Stimulated activated CD8-positive, alpha-beta memory T cell treated with anti-CD3 and anti-CD28 coated beads, Interleukin-7, amount 100 ng/mL, for 48 hours (primary cell): ENCODE results near the gene MRPS22.
"Not testable (repeated sequence)": the region's sequence is repeated elsewhere in the genome, so short reads cannot be mapped to it uniquely, and the experiment has no call there.

Source experiments
- DNase-seq, 2 donors: peaks; one replicate each; pipeline ENCODE4 v3.0.0-alpha.2; 2020; ENCODE audit warnings: low read depth in 1 of 2; ENCODE audit errors: extremely low read depth in 1 of 2

MRPS22 gene

DNA sequence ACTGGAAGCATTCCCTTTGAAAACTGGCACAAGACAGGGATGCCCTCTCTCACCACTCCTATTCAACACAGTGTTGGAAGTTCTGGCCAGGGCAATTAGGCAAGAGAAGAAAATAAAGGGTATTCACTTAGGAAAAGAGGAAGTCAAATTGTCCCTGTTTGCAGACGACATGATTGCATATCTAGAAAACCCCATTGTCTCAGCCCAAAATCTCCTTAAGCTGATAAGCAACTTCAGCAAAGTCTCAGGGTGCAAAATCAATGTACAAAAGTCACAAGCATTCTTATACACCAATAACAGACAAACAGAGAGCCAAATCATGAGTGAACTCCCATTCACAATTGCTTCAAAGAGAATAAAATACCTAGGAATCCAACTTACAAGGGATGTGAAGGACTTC is 9.1 kb upstream of the MRPS22 start:
- DNase-seq, result not testable (repeated sequence)

DNA sequence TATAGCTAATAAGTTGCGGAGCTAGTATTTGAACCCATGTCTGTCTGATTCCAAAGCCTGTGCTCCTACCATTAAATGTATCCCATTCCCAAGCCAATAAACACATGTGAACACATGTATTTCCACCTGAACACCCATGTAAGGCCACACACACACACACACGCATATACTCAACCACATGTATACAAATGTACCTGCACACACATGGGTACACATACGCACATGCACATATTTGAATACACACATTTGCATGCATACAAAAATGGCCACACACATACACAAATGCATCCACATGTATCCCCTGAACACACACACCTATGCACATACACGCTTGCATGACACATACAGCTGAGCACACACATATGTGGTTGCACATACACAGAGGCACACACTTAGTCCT is 5.4 kb upstream of the MRPS22 start:
- no peak for DNase-seq

DNA sequence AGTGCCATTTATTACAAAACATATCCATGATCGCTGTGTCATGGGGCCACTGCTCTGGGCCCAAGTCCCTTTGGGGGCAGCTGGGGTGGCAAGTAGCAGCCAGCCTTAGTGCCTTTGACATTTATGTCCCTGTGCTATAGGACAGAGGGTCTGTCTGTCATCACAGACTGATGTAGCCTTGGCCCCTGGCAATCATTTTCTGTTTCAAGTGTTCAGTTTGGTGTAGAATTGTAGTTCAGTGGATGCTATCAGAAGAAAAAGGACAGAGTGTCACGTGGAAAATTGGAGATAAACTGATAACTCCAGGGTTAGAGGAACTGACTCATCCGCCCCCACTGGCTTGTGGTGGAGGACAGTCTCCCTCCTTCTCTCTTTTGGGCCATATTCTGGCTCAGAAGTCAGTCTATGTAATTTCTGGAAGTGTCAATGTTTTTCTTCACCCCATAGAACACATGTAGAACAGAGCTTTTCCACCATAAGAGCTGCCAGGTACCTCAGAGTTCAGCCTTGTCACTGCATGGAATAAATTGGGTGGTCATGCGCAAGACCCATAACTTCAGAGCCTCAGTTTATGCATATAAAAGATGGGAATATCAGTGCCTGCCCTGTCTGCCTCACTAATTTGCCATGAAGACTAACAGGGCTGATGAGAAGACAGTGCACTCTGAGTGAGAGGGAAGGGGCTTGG is 4.5 kb upstream of the MRPS22 start:
- peak in 1 of 2 donors; percentile 8 for DNase-seq

DNA sequence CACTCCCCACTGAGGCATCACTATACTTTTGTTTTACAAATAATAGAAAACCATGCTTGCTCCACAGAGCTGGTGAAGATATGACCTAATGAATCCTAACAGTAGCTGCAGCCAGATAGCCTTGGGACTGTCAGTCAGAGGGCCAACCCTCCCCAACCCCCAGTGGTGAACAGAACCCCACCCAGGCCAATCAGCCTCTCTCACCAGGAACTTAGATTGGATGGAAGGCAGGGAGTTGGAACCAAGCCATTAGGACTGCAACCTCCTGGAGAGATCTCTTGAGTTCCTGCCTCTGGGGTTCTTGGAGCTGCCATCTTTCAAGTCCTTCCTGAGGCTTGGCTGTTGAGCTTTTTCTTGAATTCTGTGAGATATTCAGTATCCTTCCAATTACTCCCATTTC is 3.0 kb upstream of the MRPS22 start:
- no peak for DNase-seq

DNA sequence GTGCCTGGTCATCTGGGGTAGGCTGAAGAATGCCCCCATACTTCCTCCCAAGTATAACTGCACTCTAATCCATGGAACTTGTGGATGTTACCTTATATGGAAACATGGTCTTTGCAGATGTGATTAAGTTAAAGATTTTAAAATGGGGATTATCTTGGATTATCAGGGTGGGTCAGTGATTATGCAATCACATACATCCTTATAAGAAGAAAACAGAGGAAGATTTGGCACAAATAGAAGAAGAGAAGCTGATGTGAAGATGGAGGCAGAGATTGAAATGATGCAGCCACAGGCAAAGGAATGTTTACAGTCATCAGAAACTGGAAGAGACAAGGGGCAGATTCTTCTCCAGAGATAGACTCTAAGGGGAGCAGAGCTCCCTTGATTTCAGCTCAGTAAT is 1.8 kb upstream of the MRPS22 start:
- DNase-seq, result no peak

DNA sequence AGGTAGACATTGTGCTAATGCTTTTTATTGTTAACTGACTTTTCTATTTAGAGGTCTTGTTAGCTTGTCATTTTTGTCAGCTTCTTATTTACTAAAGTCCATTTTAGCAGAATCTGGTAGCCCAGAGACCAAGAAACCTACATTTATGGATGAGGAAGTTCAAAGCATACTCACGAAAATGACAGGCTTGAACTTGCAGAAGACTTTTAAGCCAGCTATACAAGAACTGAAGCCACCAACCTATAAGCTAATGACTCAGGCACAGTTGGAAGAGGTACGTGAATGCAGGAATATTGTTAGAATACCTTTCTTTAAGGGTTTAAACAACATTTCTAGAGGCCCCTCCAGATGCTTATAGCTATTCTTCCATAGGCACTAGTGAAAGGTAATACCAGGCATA is 3.0 kb downstream of the MRPS22 start:
- no peak for DNase-seq

DNA sequence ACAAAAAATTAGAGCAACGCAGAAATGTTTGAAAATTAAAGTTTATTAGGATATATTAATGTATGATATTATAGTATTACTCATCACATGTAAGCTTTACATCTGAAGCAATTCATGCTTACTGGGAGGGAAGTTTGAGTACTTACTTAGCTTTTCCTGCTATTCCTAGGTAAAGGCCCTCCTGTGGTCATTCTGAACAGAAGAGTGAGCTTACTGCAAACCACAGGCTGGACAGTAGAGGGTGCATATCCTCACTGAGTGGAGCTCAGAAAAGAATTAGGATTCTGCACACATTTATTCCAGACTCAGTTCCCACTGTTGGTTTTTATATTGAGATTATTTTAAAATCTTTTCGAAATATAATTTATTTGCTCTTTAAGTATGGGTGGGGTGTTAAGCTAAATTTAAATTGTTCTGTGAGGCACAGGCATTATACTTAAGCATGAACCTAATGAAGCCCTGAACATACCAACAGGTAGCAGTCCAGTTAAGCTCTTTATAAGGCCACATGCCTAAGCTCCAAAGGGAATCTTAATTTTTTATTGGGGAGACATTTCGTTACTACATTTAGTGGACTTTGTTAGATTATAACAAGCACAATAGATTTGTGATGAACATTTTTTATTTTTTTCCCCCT is 10.2 kb downstream of the MRPS22 start:
- no peak for DNase-seq

DNA sequence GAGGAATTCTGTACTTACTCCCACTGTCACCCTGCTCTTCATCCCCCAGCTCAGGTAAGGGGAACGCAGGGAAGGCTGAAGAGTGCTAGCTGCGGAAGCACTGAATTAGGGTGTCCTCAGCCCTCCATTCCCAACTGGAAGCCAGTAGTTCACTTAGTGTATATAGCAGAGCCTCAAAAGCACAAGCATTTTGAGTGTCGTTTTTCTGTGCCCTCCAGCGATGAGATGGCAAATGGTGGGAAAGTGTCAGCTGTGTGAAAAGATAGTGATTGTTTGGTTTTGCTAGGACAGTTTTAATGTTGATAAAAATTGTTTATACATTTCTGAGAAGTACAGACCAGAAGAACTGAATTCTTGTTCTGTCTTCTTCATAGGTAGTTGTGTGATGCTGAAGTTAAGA is 10.8 kb downstream of the MRPS22 start:
- DNase-seq, result no peak

DNA sequence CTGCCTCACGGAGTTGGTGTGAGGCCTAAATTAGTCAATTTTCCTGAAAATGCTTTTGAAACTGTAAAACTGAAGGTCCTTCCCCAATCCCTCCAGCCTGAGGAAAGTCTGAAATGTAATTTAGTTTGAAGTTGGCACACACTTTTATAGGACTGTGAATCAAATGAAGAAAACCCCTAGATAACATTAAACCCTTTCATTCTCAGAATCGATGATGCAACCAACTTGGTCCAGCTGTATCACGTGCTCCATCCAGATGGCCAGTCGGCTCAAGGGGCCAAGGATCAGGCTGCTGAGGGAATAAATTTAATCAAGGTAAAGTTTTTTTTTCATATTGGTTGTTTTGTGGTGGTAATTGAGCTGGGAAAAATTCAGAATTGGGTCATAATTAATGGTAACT is 11.7 kb downstream of the MRPS22 start:
- no peak for DNase-seq

DNA sequence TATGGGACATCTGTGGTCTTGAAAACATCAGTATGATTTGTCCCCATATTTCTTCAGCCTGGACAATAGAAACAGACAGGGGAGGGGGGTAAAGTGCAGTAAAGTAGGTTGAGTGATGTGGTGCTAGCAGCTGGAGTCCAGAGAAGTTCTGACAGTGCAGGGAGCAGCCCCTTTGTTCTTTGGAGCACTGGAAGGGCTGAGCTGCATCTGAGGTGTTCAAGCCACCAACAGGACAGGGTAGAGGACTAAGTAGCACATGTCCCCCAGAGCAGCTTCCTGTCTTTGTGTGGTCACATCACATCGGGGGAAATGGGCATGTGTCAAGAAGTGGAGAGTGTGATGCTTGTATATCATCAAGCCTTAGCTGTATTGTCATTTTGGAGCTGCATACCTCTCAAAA is 12.1 kb downstream of the MRPS22 start:
- DNase-seq, result no peak

DNA sequence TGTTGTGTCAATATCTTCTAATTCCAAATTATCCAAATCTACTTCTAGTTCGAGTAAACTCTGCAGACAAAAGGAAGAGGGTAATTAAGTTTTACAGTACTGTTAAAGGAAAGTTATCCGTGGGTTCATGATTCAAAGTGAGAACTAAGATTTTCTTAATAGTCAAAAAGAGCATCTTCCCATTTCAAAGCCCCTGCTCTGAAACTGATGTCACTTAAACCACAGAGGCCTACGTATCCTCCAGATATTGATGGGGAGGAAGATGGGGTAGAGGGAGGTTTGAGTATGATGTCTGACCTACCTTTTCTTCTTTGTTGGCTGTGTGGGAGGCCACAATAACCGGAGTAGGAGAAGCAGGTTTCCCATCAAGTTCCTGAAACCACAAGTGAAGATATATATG is 14.1 kb downstream of the MRPS22 start:
- peak in 1 of 2 donors; percentile 23 for DNase-seq

DNA sequence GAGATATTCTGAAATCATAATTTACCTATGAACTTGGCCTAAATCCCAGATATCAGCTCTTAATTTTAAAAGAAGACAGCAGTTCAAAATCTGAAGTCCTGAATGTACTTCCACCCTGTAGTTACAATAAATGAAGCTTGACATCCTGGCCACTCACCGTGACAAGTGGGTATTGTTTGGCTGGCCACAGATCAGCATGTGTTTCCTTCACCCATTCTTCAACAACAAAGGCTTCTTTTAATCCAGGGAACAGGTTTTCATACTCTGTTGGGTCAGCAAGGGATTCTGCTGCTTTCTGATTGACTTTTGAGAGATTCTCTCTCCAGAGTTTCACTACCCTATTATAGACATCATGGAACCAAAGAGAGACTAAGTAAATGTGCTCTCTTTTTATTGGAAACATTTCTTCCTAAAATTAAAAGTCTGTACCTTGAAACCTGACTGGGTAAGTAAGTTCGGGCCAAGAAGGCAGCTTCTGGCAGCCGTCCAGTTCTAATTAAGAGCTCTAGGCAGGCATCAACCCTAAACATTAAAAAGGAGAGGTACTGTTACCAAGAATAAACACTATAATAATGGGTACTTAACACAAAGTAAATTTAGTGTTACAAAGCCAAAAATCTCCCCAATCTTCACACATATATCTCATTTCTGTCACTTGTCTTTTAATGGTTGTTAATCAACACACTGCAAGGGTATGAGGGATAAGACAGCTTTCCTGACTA is 15.2 kb downstream of the MRPS22 start:
- no peak for DNase-seq

DNA sequence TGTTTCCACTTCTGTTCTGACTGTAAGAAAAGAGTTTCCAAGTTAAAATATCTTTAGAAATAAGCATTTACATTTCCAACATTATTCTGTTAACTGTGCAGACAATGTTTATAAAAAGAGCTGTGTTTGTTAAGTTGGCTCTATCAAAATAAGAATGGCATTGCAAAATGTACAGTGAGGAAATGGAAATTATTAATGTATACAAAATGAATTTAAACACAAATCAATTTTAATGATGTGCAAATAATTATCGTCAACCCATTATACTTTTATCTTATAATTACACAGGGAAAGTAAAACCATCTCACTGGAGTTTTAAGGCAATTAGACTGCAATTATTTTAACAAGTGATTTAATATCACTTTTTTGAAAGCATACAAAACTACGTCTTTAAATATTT is 17.5 kb downstream of the MRPS22 start:
- no peak for DNase-seq

DNA sequence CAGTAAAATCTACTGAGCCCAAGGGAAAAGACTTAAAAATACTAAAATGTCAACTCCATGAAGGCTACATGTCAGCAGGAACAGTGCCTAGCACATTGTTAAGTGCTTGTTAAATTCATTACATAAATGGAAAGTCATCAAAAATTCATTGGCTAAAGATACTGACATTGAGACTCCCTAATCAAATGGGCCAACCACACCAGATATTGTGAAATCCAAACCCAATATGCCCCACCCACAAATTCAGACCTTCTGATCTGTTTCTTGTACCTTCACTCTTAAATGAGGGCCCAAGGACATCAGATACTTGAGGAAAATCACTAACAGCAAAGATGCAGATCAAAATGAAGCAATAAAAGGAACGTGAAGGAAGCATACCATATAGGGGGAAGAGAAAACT is 20.7 kb downstream of the MRPS22 start:
- no peak for DNase-seq

DNA sequence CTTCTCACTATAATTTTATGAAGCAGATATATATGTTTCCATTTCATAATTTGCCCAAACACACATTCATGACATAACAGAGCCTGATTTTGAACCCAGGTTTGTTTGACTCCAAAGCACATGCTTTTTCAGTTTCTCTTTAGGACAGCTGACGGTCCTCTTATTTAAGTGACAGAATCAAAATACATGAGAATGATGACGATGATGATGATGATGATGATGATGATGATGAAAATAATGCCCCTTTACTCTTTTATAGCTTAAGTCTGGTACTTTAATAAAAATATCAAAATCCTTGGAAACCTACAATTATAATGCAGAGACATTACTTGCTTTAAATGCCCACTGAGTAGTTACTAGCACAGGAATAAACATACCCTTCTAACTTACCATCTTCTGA is 30.3 kb downstream of the MRPS22 start:
- no peak for DNase-seq

DNA sequence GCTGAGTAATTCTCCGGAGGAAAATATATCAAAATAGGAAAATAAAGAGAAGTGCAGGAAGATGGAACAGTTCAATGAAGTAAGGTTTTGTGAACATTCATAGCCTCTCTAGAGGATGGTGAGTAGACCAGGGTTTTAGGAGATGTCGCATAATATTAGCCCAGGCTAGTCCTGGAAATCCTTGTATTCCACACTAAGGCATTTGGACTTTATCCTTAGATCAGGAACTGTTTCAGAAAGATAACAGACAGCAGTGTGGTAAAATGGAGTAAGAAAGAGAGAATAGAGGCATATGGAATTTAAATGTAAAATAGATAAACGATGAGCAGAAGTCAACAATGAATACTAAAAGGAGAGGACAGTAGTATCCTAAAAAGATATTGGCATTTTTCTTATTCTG is 33.6 kb downstream of the MRPS22 start:
- DNase-seq, result no peak

DNA sequence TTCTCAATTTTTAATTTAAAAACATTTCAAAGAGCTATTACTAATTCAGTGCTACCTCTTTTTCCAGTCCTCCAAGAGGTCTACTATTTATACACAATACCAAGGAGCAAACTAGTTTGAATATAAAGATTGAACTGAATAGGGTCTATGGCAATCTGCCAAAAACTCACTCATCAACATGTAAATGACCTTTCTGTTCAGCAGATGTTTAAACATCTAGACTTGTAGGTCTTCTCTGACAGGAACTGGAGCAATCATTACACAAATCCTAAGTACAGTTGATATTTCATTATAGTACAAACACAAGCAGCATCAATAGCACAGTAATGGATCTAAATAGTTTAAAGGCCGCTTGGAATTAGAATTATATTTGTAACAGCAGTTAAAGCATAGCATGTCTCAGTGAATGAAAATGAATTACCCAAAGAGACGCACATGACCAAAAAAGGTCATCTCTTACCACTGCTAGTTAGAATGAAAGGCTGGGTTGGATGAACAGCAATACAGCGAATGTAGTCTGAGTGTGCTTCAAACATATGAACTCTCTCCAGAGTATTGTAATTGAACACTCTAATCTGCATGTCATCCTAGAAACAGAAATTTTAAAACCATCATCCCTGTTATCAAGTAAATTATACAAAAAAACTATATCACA is 34.9 kb downstream of the MRPS22 start:
- DNase-seq, result no peak

DNA sequence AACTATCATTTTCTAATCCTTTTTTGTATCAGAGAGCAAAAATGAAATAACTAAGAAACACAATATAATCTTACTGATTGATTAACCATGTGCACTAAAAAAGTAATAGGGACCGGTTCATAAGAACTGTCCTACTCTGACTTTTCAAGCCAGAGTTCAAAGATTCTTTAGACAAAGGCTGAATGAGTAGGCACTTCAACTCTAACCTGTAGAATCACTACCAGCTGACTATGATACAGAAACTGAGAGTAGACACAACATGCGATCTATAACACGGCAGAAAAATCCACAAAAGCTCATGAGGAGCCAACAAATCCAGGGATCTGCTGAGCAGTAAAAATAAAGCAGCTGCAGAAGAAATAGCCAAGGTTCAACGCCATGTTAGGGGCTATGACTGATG is 36.8 kb downstream of the MRPS22 start:
- no peak for DNase-seq

DNA sequence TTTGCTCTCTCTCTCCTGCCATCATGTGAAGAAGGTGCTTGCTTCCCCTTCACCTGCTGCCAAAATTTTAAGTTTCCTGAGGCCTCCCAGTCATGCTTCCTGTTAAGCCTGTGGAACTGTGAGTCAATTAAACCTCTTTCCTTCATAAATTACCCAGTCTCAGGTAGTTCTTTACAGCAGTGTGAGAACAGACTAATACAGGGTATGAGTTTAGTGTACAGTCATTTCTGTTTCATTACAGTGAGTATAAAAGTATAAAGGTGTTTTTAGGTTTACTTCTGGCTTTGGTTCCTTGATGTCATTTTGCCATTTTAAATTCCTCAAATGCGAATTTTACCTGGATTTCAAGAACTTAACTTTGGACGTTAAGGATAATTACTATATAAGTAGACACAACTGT is 38.5 kb downstream of the MRPS22 start:
- DNase-seq, result not testable (repeated sequence)

DNA sequence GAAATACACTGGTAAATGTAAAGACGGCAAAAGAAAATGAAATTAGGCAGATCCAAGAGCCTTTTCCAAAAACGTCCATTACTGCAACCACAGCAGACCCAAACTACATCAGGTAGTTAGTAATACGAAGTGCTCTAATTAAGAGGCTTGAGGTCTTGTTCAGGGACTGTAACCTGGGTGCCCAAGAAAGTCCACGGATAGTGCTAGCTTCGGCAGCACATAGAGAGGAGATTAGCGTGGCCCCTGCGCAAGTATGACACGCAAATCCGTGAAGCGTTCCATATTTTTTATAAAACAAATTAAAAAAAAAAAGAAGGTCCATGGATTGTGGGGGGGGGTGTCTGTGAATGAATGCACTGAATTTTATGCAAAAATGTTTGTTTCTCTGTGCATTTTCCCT is 44.3 kb downstream of the MRPS22 start:
- no peak for DNase-seq

DNA sequence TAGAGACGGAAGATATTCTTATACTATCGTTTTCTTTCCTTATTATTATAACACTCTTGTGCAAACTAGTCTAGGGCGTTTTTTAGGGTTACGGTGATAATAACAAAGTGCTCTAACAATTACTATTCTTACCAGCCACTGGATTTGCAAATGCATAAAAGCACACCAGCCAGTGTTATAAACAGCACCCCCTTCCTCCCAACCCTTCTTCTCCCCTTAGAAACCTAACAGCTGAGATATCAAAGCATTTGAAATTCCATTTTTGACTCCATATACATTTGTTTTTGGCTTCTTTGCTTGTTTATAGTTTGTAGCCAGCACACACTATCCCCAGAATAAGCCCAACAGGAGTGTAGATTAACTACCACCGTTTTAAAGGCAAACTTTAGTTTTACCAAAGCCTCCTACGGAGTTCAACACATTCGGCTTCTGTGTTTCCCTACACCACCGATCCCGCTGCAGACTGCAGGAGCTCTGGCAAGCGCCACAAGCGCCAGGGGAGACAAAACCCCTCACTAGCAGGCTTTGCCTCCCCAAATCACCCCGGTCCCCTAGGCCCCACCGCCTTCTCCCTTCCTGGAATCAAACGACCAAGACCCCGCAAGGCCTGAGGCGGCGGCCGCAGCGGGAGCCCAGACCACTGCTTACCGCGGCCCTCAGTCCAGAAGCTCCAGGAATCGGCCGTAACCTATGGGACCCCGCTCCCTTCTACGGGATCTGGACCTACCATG is 45.2 kb downstream of the MRPS22 start:
- peak in 1 of 2 donors; percentile 7 for DNase-seq
